HepG2 (cell line): ENCODE results near the gene PPP1R3F. TPM values are rescaled to one million over a fixed set of nuclear protein-coding genes. Genes with fewer than 3 reads are reported as not detected.

Experiments used
- CEBPZ ChIP-seq: IDR thresholded peaks from 2 replicates; pipeline ENCODE4 v1.6.1; 2012; ENCODE audit warnings: low read length, improper control_type of control experiment
- KLF13 ChIP-seq: sonication (generic); formaldehyde crosslinking; IDR thresholded peaks from 2 replicates; pipeline ENCODE4 v1.4.0; 2020; ENCODE audit warnings: mild to moderate bottlenecking, missing genetic modification reagents
- REXO4 ChIP-seq: sonication (generic); formaldehyde crosslinking; IDR thresholded peaks from 2 replicates; pipeline ENCODE4 v1.8.0; 2022; ENCODE audit warnings: missing genetic modification reagents, mild to moderate bottlenecking, borderline replicate concordance
- TBP ChIP-seq: sonication (generic); formaldehyde crosslinking; IDR thresholded peaks from 2 replicates; pipeline ENCODE4 v1.5.0; 2020; ENCODE audit warnings: missing genetic modification reagents
- ZEB1 ChIP-seq: IDR thresholded peaks from 2 replicates; pipeline ENCODE4 v1.6.1; 2012; ENCODE audit warnings: mild to moderate bottlenecking, low read depth, inconsistent platforms; ENCODE audit not compliant: insufficient replicate concordance
- ZNF589 ChIP-seq: sonication (generic); formaldehyde crosslinking; conservative IDR thresholded peaks from 2 replicates; pipeline ENCODE4 v1.8.0; 2022; ENCODE audit warnings: mild to moderate bottlenecking, moderate library complexity, missing genetic modification reagents
- polyA plus RNA-seq, 8 experiments: library from polyadenylated mRNA; depleted of rRNA in 3 of 8; stranded (reverse) in 7 of 8; unstranded in 1 of 8; fragments of >200 nt; fragmentation: Illumina TruSeq in 4 of 8; extraction: Trizol in 4 of 8; gene quantifications; 2 replicates each; pipeline versions ENCODE4 v1.2.1 to v1.2.3, GENCODE V29; 2011 to 2016; ENCODE audit warnings: low read depth in 4 of 8, missing spikeins in 1 of 8, mixed read lengths in 1 of 8; ENCODE audit not compliant: insufficient read depth in 1 of 8
- total RNA-seq, 5 experiments: library from RNA; depleted of rRNA; stranded (reverse); fragments of >200 nt; fragmentation: Illumina TruSeq; extraction: Trizol; gene quantifications; 2 replicates each; pipeline ENCODE4 v1.2.3, GENCODE V29; 2016; ENCODE audit warnings: low read depth in 1 of 5
- TF ChIP-seq, protein P1 (sequence below): sonication (generic); formaldehyde crosslinking; IDR thresholded peaks from one replicate; pipeline ENCODE4 v1.5.1; 2020; ENCODE audit warnings: mild to moderate bottlenecking, missing genetic modification reagents; ENCODE audit errors: not compliant biosample characterization

PPP1R3F gene
- total and polyA plus RNA-seq, 2 of the 13 experiments (the other 11 are each of a cell fraction or from before 2014, with no cell fraction given), result 0.82 to 0.84 TPM

DNA sequence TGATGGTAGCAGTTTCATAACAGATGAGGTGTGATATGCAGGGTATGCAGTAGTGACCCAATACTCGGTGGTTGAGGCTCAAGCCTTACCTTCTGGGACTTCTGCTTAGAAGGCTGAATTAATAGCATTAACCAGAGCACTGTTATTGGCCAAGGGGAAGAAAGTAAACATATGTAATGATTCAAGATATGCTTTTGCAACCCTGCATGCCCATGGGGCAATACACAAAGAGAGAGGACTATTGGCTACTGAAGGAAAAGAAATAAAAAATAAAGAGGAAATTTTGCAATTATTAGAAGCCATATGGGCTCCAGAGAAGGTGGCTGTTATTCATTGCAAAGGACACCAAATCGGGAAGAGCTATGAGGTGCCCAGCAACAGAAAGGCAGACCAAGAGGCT is 42.6 kb downstream of the PPP1R3F start (continued):
- TF ChIP-seq CEBPZ, result no peak
- no peak for TF ChIP-seq ZNF589 (CRISPR knock-in tag)
- TF ChIP-seq TBP (CRISPR knock-in tag), result no peak
- TF ChIP-seq KLF13 (CRISPR knock-in tag), result no peak
- TF ChIP-seq ZEB1, result no peak
- TF ChIP-seq, protein P1, sequence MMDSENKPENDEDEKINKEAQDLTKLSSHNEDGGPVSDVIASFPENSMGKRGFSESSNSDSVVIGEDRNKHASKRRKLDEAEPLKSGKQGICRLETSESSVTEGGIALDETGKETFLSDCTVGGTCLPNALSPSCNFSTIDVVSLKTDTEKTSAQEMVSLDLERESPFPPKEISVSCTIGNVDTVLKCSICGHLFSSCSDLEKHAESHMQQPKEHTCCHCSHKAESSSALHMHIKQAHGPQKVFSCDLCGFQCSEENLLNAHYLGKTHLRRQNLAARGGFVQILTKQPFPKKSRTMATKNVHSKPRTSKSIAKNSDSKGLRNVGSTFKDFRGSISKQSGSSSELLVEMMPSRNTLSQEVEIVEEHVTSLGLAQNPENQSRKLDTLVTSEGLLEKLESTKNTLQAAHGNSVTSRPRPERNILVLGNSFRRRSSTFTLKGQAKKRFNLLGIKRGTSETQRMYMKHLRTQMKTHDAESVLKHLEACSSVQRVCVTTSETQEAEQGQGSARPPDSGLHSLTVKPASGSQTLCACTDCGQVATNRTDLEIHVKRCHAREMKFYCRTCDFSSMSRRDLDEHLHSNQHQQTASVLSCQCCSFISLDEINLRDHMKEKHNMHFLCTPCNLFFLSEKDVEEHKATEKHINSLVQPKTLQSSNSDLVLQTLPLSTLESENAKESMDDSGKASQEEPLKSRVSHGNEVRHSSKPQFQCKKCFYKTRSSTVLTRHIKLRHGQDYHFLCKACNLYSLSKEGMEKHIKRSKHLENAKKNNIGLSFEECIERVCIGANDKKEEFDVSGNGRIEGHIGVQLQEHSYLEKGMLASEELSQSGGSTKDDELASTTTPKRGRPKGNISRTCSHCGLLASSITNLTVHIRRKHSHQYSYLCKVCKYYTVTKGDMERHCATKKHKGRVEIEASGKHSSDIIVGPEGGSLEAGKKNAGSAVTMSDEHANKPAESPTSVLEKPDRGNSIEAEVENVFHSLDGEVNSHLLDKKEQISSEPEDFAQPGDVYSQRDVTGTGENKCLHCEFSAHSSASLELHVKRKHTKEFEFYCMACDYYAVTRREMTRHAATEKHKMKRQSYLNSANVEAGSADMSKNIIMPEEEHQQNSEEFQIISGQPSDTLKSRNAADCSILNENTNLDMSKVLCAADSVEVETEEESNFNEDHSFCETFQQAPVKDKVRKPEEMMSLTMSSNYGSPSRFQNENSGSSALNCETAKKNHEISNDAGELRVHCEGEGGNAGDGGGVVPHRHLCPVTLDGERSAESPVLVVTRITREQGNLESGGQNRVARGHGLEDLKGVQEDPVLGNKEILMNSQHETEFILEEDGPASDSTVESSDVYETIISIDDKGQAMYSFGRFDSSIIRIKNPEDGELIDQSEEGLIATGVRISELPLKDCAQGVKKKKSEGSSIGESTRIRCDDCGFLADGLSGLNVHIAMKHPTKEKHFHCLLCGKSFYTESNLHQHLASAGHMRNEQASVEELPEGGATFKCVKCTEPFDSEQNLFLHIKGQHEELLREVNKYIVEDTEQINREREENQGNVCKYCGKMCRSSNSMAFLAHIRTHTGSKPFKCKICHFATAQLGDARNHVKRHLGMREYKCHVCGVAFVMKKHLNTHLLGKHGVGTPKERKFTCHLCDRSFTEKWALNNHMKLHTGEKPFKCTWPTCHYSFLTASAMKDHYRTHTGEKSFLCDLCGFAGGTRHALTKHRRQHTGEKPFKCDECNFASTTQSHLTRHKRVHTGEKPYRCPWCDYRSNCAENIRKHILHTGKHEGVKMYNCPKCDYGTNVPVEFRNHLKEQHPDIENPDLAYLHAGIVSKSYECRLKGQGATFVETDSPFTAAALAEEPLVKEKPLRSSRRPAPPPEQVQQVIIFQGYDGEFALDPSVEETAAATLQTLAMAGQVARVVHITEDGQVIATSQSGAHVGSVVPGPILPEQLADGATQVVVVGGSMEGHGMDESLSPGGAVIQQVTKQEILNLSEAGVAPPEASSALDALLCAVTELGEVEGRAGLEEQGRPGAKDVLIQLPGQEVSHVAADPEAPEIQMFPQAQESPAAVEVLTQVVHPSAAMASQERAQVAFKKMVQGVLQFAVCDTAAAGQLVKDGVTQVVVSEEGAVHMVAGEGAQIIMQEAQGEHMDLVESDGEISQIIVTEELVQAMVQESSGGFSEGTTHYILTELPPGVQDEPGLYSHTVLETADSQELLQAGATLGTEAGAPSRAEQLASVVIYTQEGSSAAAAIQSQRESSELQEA (CRISPR knock-in tag), result no peak
- no peak for TF ChIP-seq REXO4 (CRISPR knock-in tag)
